NCI-H1694 (cell line): ENCODE measurements around the gene SCN9A.
"Not testable (repeated sequence)": the region's sequence is repeated elsewhere in the genome, so short reads cannot be mapped to it uniquely, and the experiment has no call there.

Experiments
- DNase-seq: peaks from one replicate; lab custom pipeline; 2025; lab: John Stamatoyannopoulos, UW

Gene SCN9A

GRCh38 chr2:166334805-166335204 is 40.9 kb downstream of the SCN9A start:
- DNase-seq = no peak

GRCh38 chr2:166333801-166334200 is 41.9 kb downstream of the SCN9A start:
- no peak for DNase-seq

- DNase-seq = no peak
Observed at GRCh38 chr2:166332106-166332505, 43.6 kb downstream of the SCN9A start.

GRCh38 chr2:166331468-166331867 is 44.3 kb downstream of the SCN9A start:
- DNase-seq = no peak

GRCh38 chr2:166329465-166329864 is 46.3 kb downstream of the SCN9A start:
- DNase-seq = no peak

- DNase-seq = no peak
Observed at GRCh38 chr2:166328147-166328546, 47.6 kb downstream of the SCN9A start.

- no peak for DNase-seq
Observed at GRCh38 chr2:166321076-166321475, 54.7 kb downstream of the SCN9A start.

GRCh38 chr2:166314022-166314759 is 61.6 kb downstream of the SCN9A start:
- DNase-seq = no peak

- not testable (repeated sequence) for DNase-seq
Observed at GRCh38 chr2:166312863-166313262, 62.9 kb downstream of the SCN9A start.

GRCh38 chr2:166307326-166307725 is 68.4 kb downstream of the SCN9A start:
- no peak for DNase-seq

- no peak for DNase-seq
Observed at GRCh38 chr2:166304656-166305055, 71.1 kb downstream of the SCN9A start.

GRCh38 chr2:166302036-166302435 is 73.7 kb downstream of the SCN9A start:
- no peak for DNase-seq

- no peak for DNase-seq
Observed at GRCh38 chr2:166297951-166298350, 77.8 kb downstream of the SCN9A start.

GRCh38 chr2:166293984-166294383 is 81.8 kb downstream of the SCN9A start:
- no peak for DNase-seq

- no peak for DNase-seq
Observed at GRCh38 chr2:166285215-166285614, 90.5 kb downstream of the SCN9A start.

GRCh38 chr2:166284359-166284758 is 91.4 kb downstream of the SCN9A start:
- DNase-seq = no peak

- no peak for DNase-seq
Observed at GRCh38 chr2:166282154-166282553, 93.6 kb downstream of the SCN9A start.

GRCh38 chr2:166278856-166279255 is 96.9 kb downstream of the SCN9A start:
- DNase-seq = no peak

- no peak for DNase-seq
Observed at GRCh38 chr2:166270376-166270775, 105.4 kb downstream of the SCN9A start.

- no peak for DNase-seq
Observed at GRCh38 chr2:166269322-166269721, 106.4 kb downstream of the SCN9A start.

- DNase-seq = no peak
Observed at GRCh38 chr2:166257859-166258258, 117.9 kb downstream of the SCN9A start.

GRCh38 chr2:166256896-166257295 is 118.8 kb downstream of the SCN9A start:
- no peak for DNase-seq

- DNase-seq = no peak
Observed at GRCh38 chr2:166249318-166249717, 126.4 kb downstream of the SCN9A start.

GRCh38 chr2:166246901-166247300 is 128.8 kb downstream of the SCN9A start:
- DNase-seq = no peak
